Loucy (cell line): ENCODE results near the gene SYNE2.

Experiments
- EZH2phosphoT487 ChIP-seq: fragments of 200-600 bp; IDR thresholded peaks from 2 replicates; pipeline ENCODE4 v1.6.1; 2018; ENCODE audit warnings: antibody characterized with exemption, mild to moderate bottlenecking, moderate library complexity, borderline replicate concordance
- TF ChIP-seq, protein P1 (sequence below): fragments of 200-600 bp; sonication (generic); conservative IDR thresholded peaks from 2 replicates; pipeline ENCODE4 v1.5.1; 2014; ENCODE audit warnings: mild to moderate bottlenecking, antibody characterized with exemption, low read length

- TF ChIP-seq, protein P1, sequence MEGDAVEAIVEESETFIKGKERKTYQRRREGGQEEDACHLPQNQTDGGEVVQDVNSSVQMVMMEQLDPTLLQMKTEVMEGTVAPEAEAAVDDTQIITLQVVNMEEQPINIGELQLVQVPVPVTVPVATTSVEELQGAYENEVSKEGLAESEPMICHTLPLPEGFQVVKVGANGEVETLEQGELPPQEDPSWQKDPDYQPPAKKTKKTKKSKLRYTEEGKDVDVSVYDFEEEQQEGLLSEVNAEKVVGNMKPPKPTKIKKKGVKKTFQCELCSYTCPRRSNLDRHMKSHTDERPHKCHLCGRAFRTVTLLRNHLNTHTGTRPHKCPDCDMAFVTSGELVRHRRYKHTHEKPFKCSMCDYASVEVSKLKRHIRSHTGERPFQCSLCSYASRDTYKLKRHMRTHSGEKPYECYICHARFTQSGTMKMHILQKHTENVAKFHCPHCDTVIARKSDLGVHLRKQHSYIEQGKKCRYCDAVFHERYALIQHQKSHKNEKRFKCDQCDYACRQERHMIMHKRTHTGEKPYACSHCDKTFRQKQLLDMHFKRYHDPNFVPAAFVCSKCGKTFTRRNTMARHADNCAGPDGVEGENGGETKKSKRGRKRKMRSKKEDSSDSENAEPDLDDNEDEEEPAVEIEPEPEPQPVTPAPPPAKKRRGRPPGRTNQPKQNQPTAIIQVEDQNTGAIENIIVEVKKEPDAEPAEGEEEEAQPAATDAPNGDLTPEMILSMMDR, result no peak
- no peak for TF ChIP-seq EZH2phosphoT487
Observed at GRCh38 chr14:64174922-64175782, 322.3 kb downstream of the SYNE2 start.
